ENCODE results near the gene GTPBP3. TPM values are rescaled to one million over a fixed set of nuclear protein-coding genes. Genes with fewer than 3 reads are reported as not detected.

GTPBP3 gene
- total and polyA plus RNA-seq, 9 of the 15 experiments (the other 6 are each of a cell fraction or from before 2014, with no cell fraction given): 4.9 to 124 (median 22.6) TPM

GRCh38 chr19:17337675-17338432 is 501 bp downstream of the GTPBP3 start (continued):
- TF ChIP-seq TSHZ1 (CRISPR knock-in tag; IDR thresholded peaks at IDR 0.05) (no peak), TCFL5 (CRISPR knock-in tag; conservative IDR thresholded peaks at IDR 0.05) (no peak), RNF2 (IDR thresholded peaks at IDR 0.05) (no peak), RBFOX2 (IDR thresholded peaks at IDR 0.05; ENCODE audit: low read depth, low read length) (peak; percentile 69), ADNP (tag; IDR thresholded peaks at IDR 0.05) (no peak), TCF3 (CRISPR knock-in tag; IDR thresholded peaks at IDR 0.05) (no peak), ZNF253 (CRISPR knock-in tag; conservative IDR thresholded peaks at IDR 0.05) (no peak), KLF1 (tag; IDR thresholded peaks at IDR 0.05) (no peak), FOXA3 (CRISPR knock-in tag; conservative IDR thresholded peaks at IDR 0.05 in 1 of 2, IDR thresholded peaks at IDR 0.05 in 1 of 2) (no peak), SMC3 (conservative IDR thresholded peaks at IDR 0.05; ENCODE audit: insufficient read depth, low read depth, low read length) (no peak), BRD9 (IDR thresholded peaks at IDR 0.05; ENCODE audit: low read depth, partially characterized antibody) (no peak), NCOR1 (IDR thresholded peaks at IDR 0.05) (no peak), ZNF143 (CRISPR knock-in tag; IDR thresholded peaks at IDR 0.05) (no peak), HDAC1 (IDR thresholded peaks at IDR 0.05) (0 out of 4 replicates have a peak, but pooled peaks of 1 of the 2 experiments have one; percentile 28), ZBTB17 (CRISPR knock-in tag; IDR thresholded peaks at IDR 0.05) (no peak), MCM5 (IDR thresholded peaks at IDR 0.05; ENCODE audit: low read depth) (no peak), TBP (optimal IDR thresholded peaks at IDR 0.05; ENCODE audit: low read depth, low read length) (no peak), SMAD3 (CRISPR knock-in tag; conservative IDR thresholded peaks at IDR 0.05) (no peak), LARP7 (IDR thresholded peaks at IDR 0.05) (no peak), ZFP1 (CRISPR knock-in tag; IDR thresholded peaks at IDR 0.05) (no peak), ID3 (CRISPR knock-in tag; IDR thresholded peaks at IDR 0.05) (no peak), ID3 (tag; IDR thresholded peaks at IDR 0.05) (no peak), HDAC6 (IDR thresholded peaks at IDR 0.05; ENCODE audit: low read depth, low read length) (no peak)
- TF ChIP-seq, protein P1, sequence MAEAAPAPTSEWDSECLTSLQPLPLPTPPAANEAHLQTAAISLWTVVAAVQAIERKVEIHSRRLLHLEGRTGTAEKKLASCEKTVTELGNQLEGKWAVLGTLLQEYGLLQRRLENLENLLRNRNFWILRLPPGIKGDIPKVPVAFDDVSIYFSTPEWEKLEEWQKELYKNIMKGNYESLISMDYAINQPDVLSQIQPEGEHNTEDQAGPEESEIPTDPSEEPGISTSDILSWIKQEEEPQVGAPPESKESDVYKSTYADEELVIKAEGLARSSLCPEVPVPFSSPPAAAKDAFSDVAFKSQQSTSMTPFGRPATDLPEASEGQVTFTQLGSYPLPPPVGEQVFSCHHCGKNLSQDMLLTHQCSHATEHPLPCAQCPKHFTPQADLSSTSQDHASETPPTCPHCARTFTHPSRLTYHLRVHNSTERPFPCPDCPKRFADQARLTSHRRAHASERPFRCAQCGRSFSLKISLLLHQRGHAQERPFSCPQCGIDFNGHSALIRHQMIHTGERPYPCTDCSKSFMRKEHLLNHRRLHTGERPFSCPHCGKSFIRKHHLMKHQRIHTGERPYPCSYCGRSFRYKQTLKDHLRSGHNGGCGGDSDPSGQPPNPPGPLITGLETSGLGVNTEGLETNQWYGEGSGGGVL (CRISPR knock-in tag; IDR thresholded peaks at IDR 0.05): no peak
